Ovary (tissue), 3 donors: ENCODE measurements around the gene KRTAP5-4.

Experiments
- CTCF ChIP-seq, 3 donors: fragments of 450-650 bp in 2 of 3; fragments of 200-600 bp in 1 of 3; IDR thresholded peaks; one replicate each; pipeline versions ENCODE4 v1.5.1 to v1.8.0; 2016 to 2022; ENCODE audit warnings: antibody characterized with exemption in 3 of 3, mild to moderate bottlenecking in 1 of 3
- EP300 ChIP-seq: sonication (generic); formaldehyde crosslinking; IDR thresholded peaks from one replicate; pipeline ENCODE4 v1.6.1; 2017; ENCODE audit warnings: antibody characterized with exemption
- POLR2A ChIP-seq: fragments of 450-650 bp; IDR thresholded peaks from one replicate; pipeline ENCODE4 v1.6.1; 2017; ENCODE audit warnings: antibody characterized with exemption, mild to moderate bottlenecking, moderate library complexity
- donor health status: DM: no; HTN: no; CAD: no.

- no peak for TF ChIP-seq CTCF (IDR thresholded peaks at IDR 0.05)
- no peak for TF ChIP-seq EP300
- no peak for TF ChIP-seq POLR2A
Measured at GRCh38 chr11:1643146-1643690, 21.3 kb upstream of the KRTAP5-4 start.
